HepG2 (cell line): ENCODE measurements around the gene WWC2. TPM values are rescaled to one million over a fixed set of nuclear protein-coding genes. Genes with fewer than 3 reads are reported as not detected.

Experiments used
- AHDC1 ChIP-seq: sonication (generic); formaldehyde crosslinking; IDR thresholded peaks from 2 replicates; pipeline ENCODE4 v1.5.1; 2020; ENCODE audit warnings: mild to moderate bottlenecking, missing genetic modification reagents, borderline replicate concordance
- BATF2 ChIP-seq: sonication (generic); formaldehyde crosslinking; IDR thresholded peaks from 2 replicates; pipeline ENCODE4 v1.8.0; 2022; ENCODE audit warnings: mild to moderate bottlenecking, missing genetic modification reagents, moderate library complexity
- GPBP1L1 ChIP-seq: sonication (generic); formaldehyde crosslinking; IDR thresholded peaks from 2 replicates; pipeline ENCODE4 v1.5.0; 2020; ENCODE audit warnings: mild to moderate bottlenecking, missing genetic modification reagents
- HNF1A ChIP-seq, 2 experiments: sonication (generic) in 1 of 2; formaldehyde crosslinking in 1 of 2; IDR thresholded peaks; 2 replicates each; pipeline versions ENCODE4 v1.4.0 to v1.6.1; 2016 to 2020; ENCODE audit warnings: borderline replicate concordance in 1 of 2, low read depth in 1 of 2, mild to moderate bottlenecking in 1 of 2, missing genetic modification reagents in 1 of 2
- NFIC ChIP-seq: IDR thresholded peaks from 2 replicates; pipeline ENCODE4 v1.6.1; 2012; ENCODE audit warnings: mild to moderate bottlenecking, low read length, inconsistent platforms
- SALL2 ChIP-seq: sonication (generic); formaldehyde crosslinking; IDR thresholded peaks from 2 replicates; pipeline ENCODE4 v1.8.1; 2023; ENCODE audit warnings: mild to moderate bottlenecking, missing genetic modification reagents, inconsistent platforms
- SIN3B ChIP-seq: fragments of 150-350 bp; IDR thresholded peaks from 2 replicates; pipeline ENCODE4 v1.6.1; 2014; ENCODE audit warnings: low read length
- SRF ChIP-seq: IDR thresholded peaks from 2 replicates; pipeline ENCODE4 v1.6.1; 2011; ENCODE audit warnings: mild to moderate bottlenecking, low read depth, low read length, moderate library complexity
- TP53 ChIP-seq: sonication (generic); formaldehyde crosslinking; conservative IDR thresholded peaks from 2 replicates; pipeline ENCODE4 v1.4.0; 2020; ENCODE audit warnings: missing genetic modification reagents
- ZNF160 ChIP-seq: sonication (generic); formaldehyde crosslinking; IDR thresholded peaks from 2 replicates; pipeline ENCODE4 v1.8.0; 2022; ENCODE audit warnings: mild to moderate bottlenecking, inconsistent platforms, missing genetic modification reagents
- ZNF687 ChIP-seq: sonication (generic); formaldehyde crosslinking; IDR thresholded peaks from 2 replicates; pipeline ENCODE4 v1.5.1; 2020; ENCODE audit warnings: mild to moderate bottlenecking, missing genetic modification reagents, moderate library complexity
- polyA plus RNA-seq, 8 experiments: library from polyadenylated mRNA; depleted of rRNA in 3 of 8; stranded (reverse) in 7 of 8; unstranded in 1 of 8; fragments of >200 nt; fragmentation: Illumina TruSeq in 4 of 8; extraction: Trizol in 4 of 8; gene quantifications; 2 replicates each; pipeline versions ENCODE4 v1.2.1 to v1.2.3, GENCODE V29; 2011 to 2016; ENCODE audit warnings: low read depth in 4 of 8, missing spikeins in 1 of 8, mixed read lengths in 1 of 8; ENCODE audit not compliant: insufficient read depth in 1 of 8
- total RNA-seq, 5 experiments: library from RNA; depleted of rRNA; stranded (reverse); fragments of >200 nt; fragmentation: Illumina TruSeq; extraction: Trizol; gene quantifications; 2 replicates each; pipeline ENCODE4 v1.2.3, GENCODE V29; 2016; ENCODE audit warnings: low read depth in 1 of 5

Gene WWC2
- total and polyA plus RNA-seq, 2 of the 13 experiments (the other 11 are each of a cell fraction or from before 2014, with no cell fraction given): 40.0 to 50.1 TPM

GRCh38 chr4:183099537-183100297, 660 bp downstream of the WWC2 start (continued):
- no peak for TF ChIP-seq HNF1A (IDR thresholded peaks at IDR 0.05; ENCODE audit: low read depth)
- no peak for TF ChIP-seq HNF1A (CRISPR knock-in tag; IDR thresholded peaks at IDR 0.05; ENCODE audit: borderline replicate concordance)
- no peak for TF ChIP-seq BATF2 (CRISPR knock-in tag)
- no peak for TF ChIP-seq GPBP1L1 (CRISPR knock-in tag)
- TF ChIP-seq SRF: no peak
- no peak for TF ChIP-seq TP53 (CRISPR knock-in tag)
- TF ChIP-seq NFIC: no peak
- TF ChIP-seq SIN3B: no peak
- peak; percentile 56 for TF ChIP-seq ZNF687 (CRISPR knock-in tag)
- TF ChIP-seq AHDC1: no peak
- TF ChIP-seq SALL2: no peak; the same call in 1 of the 2 replicates
- no peak for TF ChIP-seq ZNF160
